HK-2 (cell line): ENCODE measurements around the gene TUT1.
A peak's percentile ranks its signal among the peaks of the same experiment; 100 is the strongest.

ENCODE experiments used
- DNase-seq: peaks from one replicate; pipeline ENCODE4 v3.0.0-alpha.2; 2018; ENCODE audit not compliant: unreplicated experiment

Gene TUT1

DNA sequence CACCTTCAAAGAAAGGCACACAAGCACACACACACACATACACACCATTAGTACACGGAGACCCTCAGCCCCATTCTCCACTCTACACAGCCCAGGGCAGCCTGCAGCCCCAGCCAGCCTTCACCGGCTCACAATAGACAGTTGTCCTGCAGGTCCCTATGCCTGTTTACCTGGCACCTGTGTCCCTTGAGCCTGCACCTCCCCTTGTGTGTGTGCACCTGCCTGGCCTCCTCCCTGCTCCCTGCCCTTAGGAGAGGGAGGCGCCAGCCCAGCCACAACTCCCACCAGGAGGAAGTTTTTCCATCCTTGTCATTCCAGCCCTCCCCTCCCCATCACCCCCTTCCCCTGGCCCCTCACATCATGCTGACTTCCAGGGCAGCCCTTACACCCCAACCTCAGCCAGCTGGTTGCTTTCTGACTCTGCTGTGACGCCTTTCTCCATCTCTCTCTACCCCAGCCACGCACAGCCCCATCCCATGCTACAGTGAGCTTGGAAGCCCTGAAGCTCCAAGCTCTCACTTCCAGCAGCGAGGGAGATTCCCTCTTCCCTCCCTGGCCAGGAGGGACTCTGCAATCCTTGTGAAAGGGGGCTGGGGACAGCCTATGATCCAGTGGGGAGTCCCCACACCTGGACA lies 49.1 kb downstream of the TUT1 start:
- DNase-seq = no peak

DNA sequence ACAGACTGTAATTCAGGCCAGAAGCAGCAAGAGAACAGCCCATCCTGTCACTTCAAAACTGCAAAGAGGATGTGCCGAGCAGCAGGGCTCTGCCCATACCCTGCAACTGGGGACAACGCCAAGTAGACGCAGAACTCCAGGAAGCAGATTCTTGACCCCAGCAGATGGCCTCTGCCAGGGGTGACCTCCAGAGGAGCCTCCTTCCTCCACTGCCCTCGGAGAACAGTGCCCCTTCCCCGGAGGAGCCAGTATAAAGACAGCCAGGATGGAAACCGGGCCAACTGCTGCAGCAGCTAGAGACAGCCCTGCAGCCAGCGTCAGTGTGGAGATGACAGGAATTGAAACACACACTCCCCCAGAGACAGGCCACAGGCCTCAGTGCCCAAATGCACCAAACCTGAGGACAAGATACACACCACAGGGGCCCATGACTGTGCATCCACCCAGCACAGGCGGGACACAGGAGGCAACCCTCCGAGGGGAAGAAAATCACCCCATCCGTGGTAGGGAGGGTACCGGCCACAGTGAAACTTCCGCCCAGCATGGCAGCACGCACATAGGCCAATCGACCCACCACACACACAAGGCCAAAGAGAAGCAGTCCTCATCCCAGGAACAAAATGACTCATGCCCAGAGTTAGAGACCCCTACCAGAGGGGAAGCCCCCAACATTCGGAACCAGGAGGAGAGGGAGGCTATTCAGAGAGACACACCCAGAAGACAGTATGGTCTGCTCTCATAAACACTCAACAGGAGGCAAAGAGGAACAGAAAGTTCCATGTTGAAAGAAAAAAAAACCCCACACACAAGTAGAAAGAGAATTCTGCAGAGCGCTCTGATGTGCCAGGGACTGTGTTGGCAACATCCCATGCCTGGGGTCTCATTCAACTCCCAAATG lies 50.3 kb downstream of the TUT1 start:
- DNase-seq = no peak

DNA sequence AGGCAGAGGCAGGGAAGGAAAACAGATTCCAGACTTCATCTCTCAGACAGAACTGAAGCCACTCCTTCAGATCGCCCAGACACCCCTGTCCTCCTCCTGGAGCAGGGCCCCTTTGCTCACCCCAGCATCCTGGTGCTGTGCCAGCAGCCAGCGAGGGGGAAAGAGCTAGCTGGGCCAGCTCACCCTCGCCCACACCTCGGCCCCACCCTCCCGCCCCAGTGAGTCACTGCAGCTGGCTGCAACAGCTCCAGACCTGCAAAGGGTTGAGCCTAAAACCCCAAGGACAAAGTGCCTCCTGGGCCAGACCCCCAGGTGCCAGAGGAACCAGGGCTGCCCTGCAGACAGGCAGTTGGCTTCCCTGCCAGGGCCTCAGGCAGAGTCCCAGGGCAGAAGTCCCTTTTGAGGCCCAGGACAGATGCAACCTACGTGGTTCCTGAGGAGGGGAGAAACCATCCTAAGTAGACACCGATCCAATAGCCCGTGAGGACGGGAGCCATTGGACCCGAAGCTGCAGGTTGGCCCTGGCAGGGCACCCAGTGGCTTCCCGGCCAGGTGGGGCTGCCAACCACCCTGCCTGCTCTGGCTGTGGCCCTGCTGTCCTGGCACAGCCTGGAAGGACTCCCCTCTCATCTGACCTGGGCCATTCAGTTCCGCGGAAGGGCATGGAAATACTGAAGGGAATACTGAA lies 51.9 kb downstream of the TUT1 start:
- DNase-seq = peak; percentile 75

DNA sequence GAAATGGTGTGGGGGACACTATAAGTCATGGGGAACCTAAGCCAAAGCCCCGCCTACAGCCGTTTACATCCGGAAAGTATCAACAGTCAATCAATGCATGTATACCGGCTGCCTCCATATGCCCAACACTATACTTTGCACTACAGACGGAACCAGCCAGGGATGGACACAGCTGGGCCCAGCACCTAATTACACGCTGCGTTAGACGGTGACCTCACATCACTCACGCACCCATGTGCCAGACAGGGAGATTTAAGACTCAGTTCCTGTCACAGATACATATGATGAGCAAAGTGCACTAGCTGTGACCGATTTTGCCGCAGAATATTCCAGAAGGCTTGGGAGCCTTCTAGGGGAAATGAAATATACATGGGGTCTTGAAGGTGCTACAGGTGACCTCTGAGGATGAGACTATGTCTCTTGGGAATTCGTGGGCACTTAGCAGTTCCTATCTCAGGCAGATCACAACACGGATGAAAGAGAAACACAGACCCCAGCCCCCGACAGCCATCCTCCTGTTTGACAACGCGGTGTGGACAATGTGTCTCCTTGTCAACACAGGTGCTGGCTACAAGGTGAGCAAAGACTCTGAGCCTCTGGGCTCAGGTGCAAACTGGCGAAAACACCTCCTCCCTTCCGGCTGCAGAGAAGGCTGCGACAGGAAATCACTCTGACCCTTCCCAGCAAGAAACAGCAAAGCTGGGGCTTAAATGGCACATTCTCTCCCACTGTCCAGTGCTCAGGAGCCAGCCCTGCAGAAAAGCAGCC lies 52.7 kb downstream of the TUT1 start:
- no peak for DNase-seq

DNA sequence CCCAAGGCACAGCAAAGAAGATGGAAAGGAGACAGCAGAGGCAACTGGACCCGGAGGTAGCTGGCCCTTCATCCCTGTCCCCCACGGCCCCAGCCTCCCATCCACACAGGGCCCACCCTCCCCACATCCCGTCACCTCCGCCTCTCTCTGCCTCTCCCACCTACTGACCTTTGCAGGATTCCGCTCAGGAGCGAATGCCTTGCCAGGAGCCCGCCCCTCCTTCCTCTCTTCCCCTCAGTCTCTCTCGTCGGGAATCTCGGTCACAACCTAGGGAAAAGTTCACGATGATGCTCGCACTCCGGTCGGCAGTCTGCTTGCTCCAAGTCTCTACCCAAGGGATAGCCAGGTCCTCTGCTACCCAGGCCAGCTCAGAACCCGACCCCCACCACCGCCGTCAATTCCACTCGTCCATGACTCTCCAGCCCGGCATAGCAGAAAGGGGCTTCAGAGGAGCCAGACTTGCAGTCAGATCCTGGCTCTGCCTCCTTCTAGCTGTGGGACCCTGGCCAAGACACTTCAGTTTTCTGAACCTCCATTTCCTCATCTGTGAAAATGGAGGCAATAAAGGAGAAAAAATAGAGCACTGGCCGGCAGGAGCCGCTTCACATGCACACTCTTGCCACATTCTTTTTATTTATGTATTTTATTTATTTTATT lies 54.9 kb downstream of the TUT1 start:
- no peak for DNase-seq

DNA sequence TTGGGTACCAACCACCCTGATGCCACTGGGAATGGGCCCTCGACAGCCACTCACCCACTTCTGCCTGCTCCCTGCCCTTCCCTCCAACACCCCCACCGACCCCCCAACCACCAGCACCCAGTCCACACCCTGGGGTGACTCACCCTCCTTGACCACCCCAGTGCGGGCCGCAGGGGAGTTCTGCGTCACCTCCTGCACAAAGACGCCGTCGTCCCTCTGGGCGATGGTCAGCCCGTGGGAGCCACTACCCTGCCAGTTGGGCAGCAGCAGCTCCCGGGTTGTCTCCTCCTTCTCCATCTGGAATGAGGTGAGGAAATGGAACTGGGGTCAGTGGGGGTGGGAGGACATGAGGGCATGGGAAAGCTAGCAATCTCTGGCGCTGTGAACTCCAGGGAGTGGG lies 55.5 kb downstream of the TUT1 start:
- no peak for DNase-seq

DNA sequence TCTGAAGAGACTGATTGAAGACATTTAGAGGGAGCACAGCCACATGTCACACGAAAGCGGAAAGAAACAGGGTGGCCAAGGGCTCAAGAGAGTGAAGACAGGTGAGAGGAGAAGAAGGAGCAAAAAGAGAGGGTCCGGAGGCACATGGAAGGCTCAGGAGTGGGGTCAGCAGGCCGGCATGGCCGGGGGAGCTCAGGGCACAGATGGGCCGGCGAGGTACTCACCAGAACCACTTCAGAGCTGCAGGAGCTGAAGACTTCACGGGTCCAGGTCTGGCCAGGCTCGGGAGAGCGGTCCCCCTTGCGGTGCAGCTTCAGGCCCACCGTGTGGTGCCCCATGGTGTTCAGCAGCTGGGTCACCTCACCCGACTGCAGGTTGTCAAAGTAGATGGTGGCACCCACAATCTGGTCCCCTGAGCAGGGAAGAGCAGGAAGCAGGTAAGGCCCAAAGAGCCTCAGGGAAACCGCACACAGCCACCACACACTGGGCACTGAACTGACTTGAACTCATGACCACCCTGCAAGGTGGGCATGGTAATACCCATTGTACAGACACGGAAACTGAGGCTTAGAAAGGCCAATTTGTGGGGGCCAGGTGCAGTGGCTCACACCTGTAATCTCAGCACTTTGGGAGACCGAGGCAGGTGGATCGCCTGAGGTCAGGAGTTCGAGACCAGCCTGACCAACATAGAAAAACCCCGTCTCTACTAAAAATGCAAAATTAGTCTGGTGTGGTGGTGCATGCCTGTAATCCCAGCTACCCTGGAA lies 56.4 kb downstream of the TUT1 start:
- no peak for DNase-seq

DNA sequence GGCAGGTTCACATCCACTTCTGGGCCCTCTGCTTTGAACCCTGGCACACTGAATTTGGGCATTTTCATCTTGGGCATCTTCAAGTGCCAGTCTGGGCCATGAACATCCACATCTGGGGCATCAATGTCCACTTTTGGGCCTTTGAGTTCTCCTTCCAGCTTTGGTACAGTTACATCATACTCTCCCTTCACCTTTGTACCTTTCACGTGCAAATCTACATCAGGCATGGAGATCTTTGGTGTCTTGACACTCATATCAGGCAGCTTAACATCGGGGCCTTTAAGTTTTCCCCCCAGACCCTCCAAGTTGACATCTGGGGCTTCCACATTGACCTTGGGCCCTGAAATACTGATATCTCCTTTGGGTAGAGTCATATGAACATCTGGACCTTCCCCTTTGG lies 59.2 kb downstream of the TUT1 start:
- no peak for DNase-seq
